CD4-positive, alpha-beta T cell treated with Interleukin-12 subunit alpha and Interleukin-12 subunit beta, for 1 hour (primary cell): ENCODE data around the gene NUDT22.
A peak's percentile ranks its signal among the peaks of the same experiment; 100 is the strongest.
"Not testable (repeated sequence)": the region's sequence is repeated elsewhere in the genome, so short reads cannot be mapped to it uniquely, and the experiment has no call there.

Experiments
- DNase-seq: peaks from one replicate; pipeline ENCODE4 v3.0.0-alpha.2; 2020

The NUDT22 gene

GRCh38 chr11:64245401-64245796 lies 19.3 kb downstream of the NUDT22 start:
- DNase-seq: peak; percentile 67

- peak; percentile 68 for DNase-seq
These were observed 19.9 kb downstream of the NUDT22 start for GRCh38 chr11:64245797-64246620.

DNA sequence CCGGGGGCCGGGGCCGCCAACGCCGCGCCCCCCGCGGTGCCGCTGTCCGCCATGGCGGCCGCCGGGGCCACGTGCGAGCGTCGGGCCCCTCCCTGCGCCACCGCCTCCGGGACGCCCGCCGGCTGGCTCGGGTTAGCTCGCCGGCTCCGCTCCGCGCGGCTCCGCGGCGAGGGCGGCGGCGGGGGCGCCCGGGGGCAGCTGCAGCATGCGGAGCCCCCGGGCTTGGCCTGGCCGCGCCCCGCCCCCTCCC lies 20.5 kb downstream of the NUDT22 start:
- not testable (repeated sequence) for DNase-seq

- peak; percentile 81 for DNase-seq
These were observed 21.0 kb downstream of the NUDT22 start, which contains the start of gene PPP1R14B for GRCh38 chr11:64246871-64247728. PPP1R14B (minus strand) TSS chr11:64246943; CDS start chr11:64246673, 270 bp downstream.

DNA sequence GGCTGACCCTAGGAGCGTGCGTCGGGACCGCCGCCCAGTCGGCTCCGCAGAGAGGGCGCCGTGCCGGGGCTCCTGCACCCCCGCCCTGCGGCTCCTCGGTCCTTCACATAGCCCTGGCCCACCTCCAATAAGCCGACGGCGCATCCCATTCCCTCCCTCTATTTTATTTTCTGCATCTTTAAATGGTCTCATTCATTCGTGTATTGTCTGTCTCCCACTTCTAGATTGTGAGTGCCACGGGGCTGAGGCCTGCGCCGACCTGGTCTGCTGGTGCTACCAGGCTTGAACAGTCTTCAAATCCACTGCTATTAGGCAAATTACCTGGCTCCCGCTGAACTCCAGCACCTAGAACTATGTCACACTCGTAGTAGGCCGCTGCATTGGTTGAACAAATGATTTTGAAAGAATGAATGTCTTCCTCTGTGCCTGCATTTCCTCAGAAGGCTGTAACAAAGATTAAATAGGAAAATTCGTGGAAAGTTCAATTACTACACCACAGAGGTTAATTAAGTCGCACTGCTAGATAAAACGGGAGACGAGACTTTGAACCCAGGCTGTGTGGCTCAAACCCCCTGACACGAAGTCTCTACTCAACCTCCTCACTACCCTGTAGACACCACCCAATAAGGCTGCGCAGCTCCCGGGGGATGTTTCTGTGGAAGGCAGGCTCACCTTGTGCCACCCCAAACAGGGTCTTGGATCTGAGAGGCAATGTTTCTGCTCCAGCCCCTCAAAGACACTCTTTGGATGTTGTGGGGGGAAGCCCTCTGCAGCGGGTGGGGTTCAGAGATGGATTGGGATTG lies 21.9 kb downstream of the NUDT22 start:
- DNase-seq: no peak

DNA sequence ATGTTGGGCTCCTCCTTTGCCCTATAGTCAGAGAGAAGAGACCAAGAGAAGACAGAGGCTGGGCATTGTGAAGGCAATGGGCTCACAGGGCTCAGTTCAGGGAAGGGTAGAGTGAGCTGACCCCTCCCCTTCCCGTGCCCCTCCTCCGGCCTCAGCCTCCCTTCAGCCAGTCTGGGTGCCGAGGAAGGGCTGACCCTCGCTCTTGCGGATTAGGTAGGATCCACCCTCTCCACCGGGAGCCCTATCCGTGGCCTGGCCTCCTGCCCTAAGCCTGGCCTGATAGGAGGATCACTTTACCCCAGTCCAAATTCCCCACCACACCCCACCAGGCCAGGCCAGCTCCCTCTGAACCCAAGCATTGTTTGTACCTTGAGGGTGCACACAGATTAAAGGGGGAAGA lies 22.5 kb downstream of the NUDT22 start:
- DNase-seq: no peak

- no peak for DNase-seq
These were observed 23.0 kb downstream of the NUDT22 start for GRCh38 chr11:64249038-64249437.

- DNase-seq: no peak
These were observed 23.7 kb downstream of the NUDT22 start for GRCh38 chr11:64249563-64250414.

GRCh38 chr11:64250415-64251015 lies 24.4 kb downstream of the NUDT22 start:
- no peak for DNase-seq

- DNase-seq: peak; percentile 74
These were observed 25.1 kb downstream of the NUDT22 start, which contains the start of gene PLCB3 for GRCh38 chr11:64251016-64251752. PLCB3 (plus strand) TSS chr11:64251530; CDS start chr11:64251650, 120 bp downstream.

- no peak for DNase-seq
These were observed 25.6 kb downstream of the NUDT22 start for GRCh38 chr11:64251753-64252002.

DNA sequence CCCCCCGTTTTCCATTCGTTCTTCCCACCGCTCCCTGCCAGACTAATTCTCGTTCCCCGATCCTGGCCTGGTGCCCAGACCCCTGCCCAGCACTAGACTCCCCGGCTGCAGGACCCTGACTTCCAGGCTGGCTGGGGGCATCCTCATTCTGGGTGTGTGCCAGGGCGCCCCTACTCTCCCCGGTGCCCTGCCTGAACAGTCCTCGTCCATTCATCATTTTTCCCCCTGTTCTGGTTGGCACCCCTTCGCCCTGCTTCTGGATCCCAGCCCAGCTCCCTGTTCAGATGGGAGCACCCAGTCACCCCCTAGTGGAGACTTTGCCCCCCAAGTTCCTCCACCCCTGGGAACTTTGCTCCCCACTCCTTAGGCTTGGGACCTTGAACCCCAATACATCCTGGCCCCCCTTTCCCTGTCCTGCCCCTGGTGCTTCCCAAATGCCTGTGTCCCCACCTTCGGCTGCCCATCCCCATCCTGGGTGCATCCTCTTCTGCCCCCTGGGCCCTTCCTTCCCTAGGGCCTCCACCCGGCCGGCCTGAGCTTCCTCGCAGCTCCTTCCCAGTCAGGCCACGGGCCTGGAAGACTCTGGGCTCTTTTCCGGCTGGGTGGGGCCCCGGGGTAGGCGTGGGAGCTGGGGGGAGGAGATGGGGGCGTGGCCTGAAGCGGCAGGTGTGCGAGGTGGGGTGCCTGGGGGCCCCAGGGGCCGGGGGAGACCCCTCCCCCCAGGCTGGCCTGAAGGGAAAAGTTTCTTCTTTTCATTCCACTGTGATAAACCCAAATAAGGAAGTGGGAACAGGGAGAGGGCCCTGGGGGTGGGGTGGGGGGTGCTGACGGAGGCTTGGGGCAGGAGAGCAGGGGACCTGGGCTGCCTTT lies 26.2 kb downstream of the NUDT22 start:
- DNase-seq: no peak

GRCh38 chr11:64253043-64253442 lies 27.0 kb downstream of the NUDT22 start:
- no peak for DNase-seq

DNA sequence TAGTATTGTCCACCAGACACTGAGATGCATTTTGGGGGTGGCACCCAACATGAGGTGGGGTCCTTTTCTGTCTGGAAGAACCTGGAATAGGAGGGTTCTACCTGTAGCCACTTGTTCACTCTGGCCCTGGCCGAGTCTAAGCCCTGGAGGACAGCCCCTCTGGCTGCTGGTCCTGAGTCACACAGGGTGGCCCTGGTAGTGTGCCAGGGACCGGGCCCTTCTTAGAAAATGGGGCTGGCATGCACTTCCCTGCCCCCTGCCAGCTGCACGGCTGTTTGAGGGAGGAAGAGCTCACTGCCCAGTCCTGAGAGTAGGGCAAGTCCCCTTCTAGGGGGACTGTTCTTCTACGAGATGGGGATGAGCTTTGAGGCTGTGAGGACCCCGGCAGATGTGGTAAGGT lies 27.4 kb downstream of the NUDT22 start:
- DNase-seq: no peak

- DNase-seq: no peak
These were observed 28.3 kb downstream of the NUDT22 start for GRCh38 chr11:64254326-64254725.

DNA sequence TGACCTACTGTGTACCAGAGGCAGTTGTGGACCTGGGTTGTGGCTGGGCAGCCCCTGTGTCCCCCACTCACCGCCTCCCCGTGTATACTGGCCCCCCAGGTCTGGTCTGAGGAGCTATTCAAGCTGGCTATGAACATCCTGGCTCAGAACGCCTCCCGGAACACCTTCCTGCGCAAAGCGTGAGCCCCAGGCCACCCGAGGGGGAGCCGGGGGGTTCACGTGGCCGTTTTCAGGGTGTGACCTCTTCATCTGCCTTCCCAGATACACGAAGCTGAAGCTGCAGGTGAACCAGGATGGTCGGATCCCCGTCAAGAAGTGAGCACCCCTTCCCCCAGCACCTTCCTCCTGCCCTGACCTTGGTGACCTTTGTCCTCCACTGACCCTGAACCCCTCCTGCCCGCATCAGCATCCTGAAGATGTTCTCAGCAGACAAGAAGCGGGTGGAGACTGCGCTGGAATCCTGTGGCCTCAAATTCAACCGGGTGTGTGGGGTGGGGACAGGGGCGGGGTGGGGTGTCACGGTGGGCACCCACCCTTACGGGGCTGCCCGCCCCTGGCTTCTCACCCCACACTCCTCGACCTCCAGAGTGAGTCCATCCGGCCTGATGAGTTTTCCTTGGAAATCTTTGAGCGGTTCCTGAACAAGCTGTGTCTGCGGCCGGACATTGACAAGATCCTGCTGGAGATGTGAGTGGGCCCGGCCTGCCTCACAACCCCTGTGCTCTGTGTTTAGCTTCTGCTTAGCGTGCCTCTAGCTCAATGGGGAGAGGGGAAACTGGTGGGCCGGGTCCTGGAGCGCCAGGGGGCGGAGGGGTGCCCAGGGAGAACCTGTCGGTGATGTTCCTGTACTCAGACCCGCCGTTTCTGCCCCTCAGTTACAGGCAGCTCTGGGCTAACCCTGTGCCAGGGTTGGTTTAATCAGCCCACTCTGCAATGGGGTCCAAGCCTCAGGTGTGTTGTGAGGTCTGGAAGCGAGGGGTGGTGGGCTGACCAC lies 29.4 kb downstream of the NUDT22 start:
- no peak for DNase-seq

DNA sequence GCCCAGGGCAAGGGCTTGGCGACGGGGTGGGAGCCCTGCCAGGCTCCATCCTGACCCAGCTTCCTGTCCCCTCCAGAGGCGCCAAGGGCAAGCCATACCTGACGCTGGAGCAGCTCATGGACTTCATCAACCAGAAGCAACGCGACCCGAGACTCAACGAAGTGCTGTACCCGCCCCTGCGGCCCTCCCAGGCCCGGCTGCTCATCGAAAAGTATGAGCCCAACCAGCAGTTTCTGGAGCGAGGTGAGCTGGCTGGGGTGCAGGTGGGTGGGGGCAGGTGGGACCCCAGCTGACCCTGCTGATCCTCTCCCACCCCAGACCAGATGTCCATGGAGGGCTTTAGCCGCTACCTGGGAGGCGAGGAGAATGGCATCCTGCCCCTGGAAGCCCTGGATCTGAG lies 30.2 kb downstream of the NUDT22 start:
- no peak for DNase-seq

- no peak for DNase-seq
These were observed 32.3 kb downstream of the NUDT22 start for GRCh38 chr11:64258356-64258755.

- no peak for DNase-seq
These were observed 33.0 kb downstream of the NUDT22 start for GRCh38 chr11:64258946-64259532.
